SK-N-SH treated with all-trans-retinoic acid at 6 μM for 48 hours (cell line): ENCODE data around the gene ADPRHL1.

Experiments used
- ATAC-seq: fragments of 200-7000 bp; cut with Tn5 transposase; 3 replicates; pipeline ENCODE4 v1.9.1; 2020; ENCODE audit warnings: mild to moderate bottlenecking, moderate library complexity
- ARNTL ChIP-seq: fragments of 450-650 bp; formaldehyde crosslinking; IDR thresholded peaks from 2 replicates; pipeline ENCODE4 v1.5.0; 2020; ENCODE audit warnings: low read depth, mild to moderate bottlenecking, moderate library complexity, borderline replicate concordance
- BACH2 ChIP-seq: fragments of 250-450 bp; sonication (Bioruptor Pico); IDR thresholded peaks from 2 replicates; pipeline ENCODE4 v1.9.0; 2021; ENCODE audit warnings: mild to moderate bottlenecking, borderline replicate concordance
- CREB5 ChIP-seq: fragments of 250-450 bp; sonication (Bioruptor Pico); IDR thresholded peaks from 2 replicates; pipeline ENCODE4 v1.5.1; 2020; ENCODE audit warnings: low read depth, mild to moderate bottlenecking, moderate library complexity
- CSDC2 ChIP-seq: fragments of 250-450 bp; sonication (Bioruptor Pico); IDR thresholded peaks from 2 replicates; pipeline ENCODE4 v1.5.0; 2020; ENCODE audit warnings: mild to moderate bottlenecking, moderate library complexity
- CSRNP3 ChIP-seq: fragments of 250-450 bp; sonication (Bioruptor Pico); IDR thresholded peaks from 2 replicates; pipeline ENCODE4 v1.5.1; 2021; ENCODE audit warnings: mild to moderate bottlenecking, moderate library complexity
- ESRRG ChIP-seq: fragments of 250-450 bp; sonication (Bioruptor Pico); IDR thresholded peaks from 2 replicates; pipeline ENCODE4 v1.6.1; 2021; ENCODE audit warnings: mild to moderate bottlenecking
- ISL1 ChIP-seq: fragments of 250-450 bp; sonication (Bioruptor Pico); IDR thresholded peaks from 2 replicates; pipeline ENCODE4 v2.1.2; 2022; ENCODE audit warnings: mild to moderate bottlenecking, moderate library complexity
- OSR1 ChIP-seq: fragments of 250-450 bp; sonication (Bioruptor Pico); IDR thresholded peaks from 2 replicates; pipeline ENCODE4 v1.8.0; 2022; ENCODE audit warnings: moderate library complexity, mild to moderate bottlenecking, inconsistent platforms
- PATZ1 ChIP-seq: fragments of 250-450 bp; sonication (Bioruptor Pico); IDR thresholded peaks from 2 replicates; pipeline ENCODE4 v1.8.0; 2020; ENCODE audit warnings: mild to moderate bottlenecking, moderate library complexity, borderline replicate concordance
- PPARA ChIP-seq: fragments of 250-450 bp; sonication (Bioruptor Pico); IDR thresholded peaks from 2 replicates; pipeline ENCODE4 v1.5.0; 2020; ENCODE audit warnings: mild to moderate bottlenecking, borderline replicate concordance
- RARB ChIP-seq: fragments of 250-450 bp; sonication (Bioruptor Pico); IDR thresholded peaks from 2 replicates; pipeline ENCODE4 v1.8.0; 2021; ENCODE audit warnings: mild to moderate bottlenecking, moderate library complexity
- SNAI2 ChIP-seq: fragments of 250-450 bp; sonication (Bioruptor Pico); IDR thresholded peaks from 2 replicates; pipeline ENCODE4 v1.5.0; 2020; ENCODE audit warnings: mild to moderate bottlenecking, moderate library complexity
- TCF4 ChIP-seq: fragments of 250-450 bp; sonication (Bioruptor Pico); IDR thresholded peaks from 2 replicates; pipeline ENCODE4 v1.8.0; 2021; ENCODE audit warnings: mild to moderate bottlenecking, moderate library complexity, borderline replicate concordance
- TOX ChIP-seq: fragments of 250-450 bp; sonication (Bioruptor Pico); IDR thresholded peaks from 2 replicates; pipeline ENCODE4 v1.8.0; 2021; ENCODE audit warnings: mild to moderate bottlenecking, moderate library complexity, borderline replicate concordance
- ZC3H10 ChIP-seq: fragments of 250-450 bp; sonication (Bioruptor Pico); IDR thresholded peaks from 2 replicates; pipeline ENCODE4 v1.5.1; 2021; ENCODE audit warnings: mild to moderate bottlenecking, moderate library complexity
- ZFP3 ChIP-seq: fragments of 250-450 bp; sonication (Bioruptor Pico); IDR thresholded peaks from 2 replicates; pipeline ENCODE4 v1.5.0; 2020; ENCODE audit warnings: mild to moderate bottlenecking, moderate library complexity
- ZFP30 ChIP-seq: fragments of 450-650 bp; formaldehyde crosslinking; IDR thresholded peaks from 2 replicates; pipeline ENCODE4 v1.5.0; 2022; ENCODE audit warnings: mild to moderate bottlenecking, moderate library complexity
- ZNF565 ChIP-seq: fragments of 450-650 bp; formaldehyde crosslinking; conservative IDR thresholded peaks from 2 replicates; pipeline ENCODE4 v1.5.0; 2020; ENCODE audit warnings: low read depth, mild to moderate bottlenecking, moderate library complexity
- ZNF70 ChIP-seq: fragments of 450-650 bp; formaldehyde crosslinking; IDR thresholded peaks from 2 replicates; pipeline ENCODE4 v1.5.0; 2020; ENCODE audit warnings: mild to moderate bottlenecking, moderate library complexity
- ZNF8 ChIP-seq: fragments of 450-650 bp; formaldehyde crosslinking; IDR thresholded peaks from 2 replicates; pipeline ENCODE4 v1.5.0; 2020; ENCODE audit warnings: mild to moderate bottlenecking, moderate library complexity
- TF ChIP-seq, protein P1 (sequence below): fragments of 250-450 bp; sonication (Bioruptor Pico); IDR thresholded peaks from 2 replicates; pipeline ENCODE4 v1.5.0; 2020; ENCODE audit warnings: mild to moderate bottlenecking, moderate library complexity

ADPRHL1 gene

GRCh38 chr13:113493315-113493951 is 40.1 kb upstream of the ADPRHL1 start:
- TF ChIP-seq ZC3H10 (CRISPR knock-in tag) = peak; percentile 40; the same call in 1 of the 2 replicates
- 0 out of 2 replicates have a peak, but pooled peaks have one; percentile 40 for TF ChIP-seq ISL1 (CRISPR knock-in tag)
- no peak for TF ChIP-seq OSR1 (CRISPR knock-in tag)
- TF ChIP-seq BACH2 = no peak
- peak; percentile 13 for ATAC-seq

- ATAC-seq = no peak
- TF ChIP-seq ZC3H10 (CRISPR knock-in tag) (no peak), PATZ1 (CRISPR knock-in tag) (no peak), ESRRG (no peak)
These were observed 38.7 kb upstream of the ADPRHL1 start for GRCh38 chr13:113491982-113492381.

DNA sequence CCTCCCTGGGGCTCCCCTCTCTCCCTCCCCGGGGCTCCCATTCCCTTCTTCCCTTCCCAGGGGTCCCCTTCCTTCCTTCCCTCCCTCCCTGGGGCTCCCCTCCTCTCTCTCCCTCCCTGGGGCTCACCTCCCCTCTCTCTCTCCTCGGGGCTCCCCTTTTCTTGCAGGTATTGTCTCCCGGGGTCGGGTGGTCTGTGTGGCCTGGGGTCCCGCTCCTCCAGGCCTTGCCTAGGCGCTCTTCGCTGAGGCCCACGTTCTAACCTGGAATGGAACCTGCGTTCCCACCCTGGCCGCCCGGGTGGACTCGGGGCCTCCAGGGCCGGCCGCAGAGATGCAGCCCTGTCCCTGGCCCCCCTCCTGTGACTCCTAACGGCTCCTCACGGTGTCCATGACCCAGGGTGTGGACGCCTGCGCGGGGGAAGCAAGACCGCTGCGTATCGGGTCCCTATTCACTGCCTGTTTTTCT is 38.2 kb upstream of the ADPRHL1 start:
- TF ChIP-seq RARB (no peak), ZFP30 (CRISPR knock-in tag) (no peak), ZC3H10 (CRISPR knock-in tag) (no peak), BACH2 (no peak), CSRNP3 (CRISPR knock-in tag) (no peak), CREB5 (CRISPR knock-in tag) (no peak), ZFP3 (CRISPR knock-in tag) (no peak), ZNF8 (CRISPR knock-in tag) (no peak), ZNF565 (CRISPR knock-in tag) (no peak), CSDC2 (CRISPR knock-in tag) (no peak), TCF4 (CRISPR knock-in tag) (no peak), ARNTL (no peak)
- TF ChIP-seq, protein P1, sequence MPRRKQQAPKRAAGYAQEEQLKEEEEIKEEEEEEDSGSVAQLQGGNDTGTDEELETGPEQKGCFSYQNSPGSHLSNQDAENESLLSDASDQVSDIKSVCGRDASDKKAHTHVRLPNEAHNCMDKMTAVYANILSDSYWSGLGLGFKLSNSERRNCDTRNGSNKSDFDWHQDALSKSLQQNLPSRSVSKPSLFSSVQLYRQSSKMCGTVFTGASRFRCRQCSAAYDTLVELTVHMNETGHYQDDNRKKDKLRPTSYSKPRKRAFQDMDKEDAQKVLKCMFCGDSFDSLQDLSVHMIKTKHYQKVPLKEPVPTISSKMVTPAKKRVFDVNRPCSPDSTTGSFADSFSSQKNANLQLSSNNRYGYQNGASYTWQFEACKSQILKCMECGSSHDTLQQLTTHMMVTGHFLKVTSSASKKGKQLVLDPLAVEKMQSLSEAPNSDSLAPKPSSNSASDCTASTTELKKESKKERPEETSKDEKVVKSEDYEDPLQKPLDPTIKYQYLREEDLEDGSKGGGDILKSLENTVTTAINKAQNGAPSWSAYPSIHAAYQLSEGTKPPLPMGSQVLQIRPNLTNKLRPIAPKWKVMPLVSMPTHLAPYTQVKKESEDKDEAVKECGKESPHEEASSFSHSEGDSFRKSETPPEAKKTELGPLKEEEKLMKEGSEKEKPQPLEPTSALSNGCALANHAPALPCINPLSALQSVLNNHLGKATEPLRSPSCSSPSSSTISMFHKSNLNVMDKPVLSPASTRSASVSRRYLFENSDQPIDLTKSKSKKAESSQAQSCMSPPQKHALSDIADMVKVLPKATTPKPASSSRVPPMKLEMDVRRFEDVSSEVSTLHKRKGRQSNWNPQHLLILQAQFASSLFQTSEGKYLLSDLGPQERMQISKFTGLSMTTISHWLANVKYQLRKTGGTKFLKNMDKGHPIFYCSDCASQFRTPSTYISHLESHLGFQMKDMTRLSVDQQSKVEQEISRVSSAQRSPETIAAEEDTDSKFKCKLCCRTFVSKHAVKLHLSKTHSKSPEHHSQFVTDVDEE (CRISPR knock-in tag) = no peak
- TF ChIP-seq, all 23 proteins: peak for 0

GRCh38 chr13:113490496-113491417 is 37.5 kb upstream of the ADPRHL1 start, which contains the start of gene DCUN1D2:
Gene DCUN1D2, minus strand, starts transcription at chr13:113490711. Its CDS starts 42 bp downstream, at chr13:113490669.
- ATAC-seq = peak; percentile 89
- TF ChIP-seq TOX (CRISPR knock-in tag) (no peak), ZNF8 (CRISPR knock-in tag) (no peak), SNAI2 (CRISPR knock-in tag) (peak; percentile 93; the same call in 1 of the 2 replicates), TCF4 (CRISPR knock-in tag) (no peak), RARB (no peak), PPARA (CRISPR knock-in tag) (no peak), CSDC2 (CRISPR knock-in tag) (peak; percentile 95), ZFP3 (CRISPR knock-in tag) (peak; percentile 86; the same call in 1 of the 2 replicates), ISL1 (CRISPR knock-in tag) (no peak), ZNF70 (CRISPR knock-in tag) (no peak), ZC3H10 (CRISPR knock-in tag) (0 out of 2 replicates have a peak, but pooled peaks have one; percentile 47)
- TF ChIP-seq, protein P1 (CRISPR knock-in tag) = peak; percentile 100

More for the DNA sequence above, 38.2 kb upstream of the ADPRHL1 start:
- ATAC-seq = peak; percentile 25
